GM12872 (cell line): Measurements from ENCODE around the gene DAW1.

Experiments used
- CTCF ChIP-seq: IDR thresholded peaks from 3 replicates; pipeline ENCODE4 v1.5.1; 2011; ENCODE audit warnings: low read depth, mild to moderate bottlenecking, low read length, moderate library complexity; ENCODE audit not compliant: insufficient read depth

DAW1 gene

GRCh38 chr2:227828477-227828912, 42.9 kb upstream of the DAW1 start:
- no peak for TF ChIP-seq CTCF

- no peak for TF ChIP-seq CTCF
Measured at GRCh38 chr2:227829337-227829736, 42.1 kb upstream of the DAW1 start.

- TF ChIP-seq CTCF: no peak
Measured at GRCh38 chr2:227834423-227834822, 37.0 kb upstream of the DAW1 start.

GRCh38 chr2:227834916-227835650, 36.3 kb upstream of the DAW1 start:
- TF ChIP-seq CTCF: no peak

- TF ChIP-seq CTCF: no peak
Measured at GRCh38 chr2:227846831-227847230, 24.6 kb upstream of the DAW1 start.

GRCh38 chr2:227848146-227848545, 23.3 kb upstream of the DAW1 start:
- no peak for TF ChIP-seq CTCF

GRCh38 chr2:227848586-227848985, 22.8 kb upstream of the DAW1 start:
- TF ChIP-seq CTCF: no peak
